GM10248 (cell line): ENCODE results near the gene POLR2A.
"Not testable (repeated sequence)": the region's sequence is repeated elsewhere in the genome, so short reads cannot be mapped to it uniquely, and the experiment has no call there.

Experiments
- CTCF ChIA-PET: fragments of 300-600 bp; sonication (Branson Sonifier 250); formaldehyde crosslinking; extraction: SDS; loops from one replicate; lab custom pipeline; 2021; ENCODE audit warnings: antibody characterized with exemption; lab: Yijun Ruan, JAX
- POLR2A ChIA-PET: fragments of 350-650 bp; sonication (Branson Sonifier 250); formaldehyde crosslinking; extraction: SDS; loops from one replicate; lab custom pipeline; 2020; ENCODE audit warnings: antibody characterized with exemption; lab: Yijun Ruan, JAX
- DNase-seq: peaks from one replicate; pipeline ENCODE4 v3.0.0; 2012; ENCODE audit errors: extremely low spot score
- CTCF ChIP-seq: IDR thresholded peaks from 2 replicates; pipeline ENCODE4 v1.5.1; 2012; ENCODE audit warnings: mild to moderate bottlenecking, low read depth; ENCODE audit errors: extremely low read depth, missing control alignments, control extremely low read depth

Gene POLR2A

GRCh38 chr17:7466318-7466638, 17.9 kb upstream of the POLR2A start:
- ChIA-PET CTCF (interaction anchor here (1.3 to 1.9 kb wide), 3 partner anchors 9 to 19 kb away, joined by 3 to 6 read pairs (median 3); no protein-coding TSS in a partner anchor), POLR2A (interaction anchor here (0.7 to 1.6 kb wide), 3 partner anchors 18 to 77 kb away, joined by 3 to 5 read pairs (median 3); partner anchors contain the start of gene POLR2A)
- no peak for DNase-seq
- no peak for TF ChIP-seq CTCF

GRCh38 chr17:7466639-7467341, 17.4 kb upstream of the POLR2A start:
- no peak for TF ChIP-seq CTCF
- POLR2A ChIA-PET = interaction anchor here (0.5 to 1.6 kb wide), 3 partner anchors 17 to 63 kb away, joined by 3 to 5 read pairs (median 3); partner anchors contain the start of gene POLR2A
- CTCF ChIA-PET = interaction anchor here (1.3 to 1.9 kb wide), 3 partner anchors 9 to 19 kb away, joined by 3 to 6 read pairs (median 3); no protein-coding TSS in a partner anchor
- no peak for DNase-seq

- CTCF ChIA-PET = interaction anchor here (1.4 to 1.9 kb wide), 3 partner anchors 8 to 30 kb away, joined by 3 to 6 read pairs (median 4); no protein-coding TSS in a partner anchor
- TF ChIP-seq CTCF = no peak
- POLR2A ChIA-PET = interaction anchor here (1.6 kb wide), 1 partner anchor 17 kb away, joined by 5 read pairs; the partner anchor contains the start of gene POLR2A
- no peak for DNase-seq
Observed at GRCh38 chr17:7467498-7467897, 16.7 kb upstream of the POLR2A start.

- ChIA-PET CTCF (interaction anchor here (1.5 kb wide), 2 partner anchors 31 to 47 kb away, joined by 3 to 4 read pairs; no protein-coding TSS in a partner anchor), POLR2A (no interaction called here)
- no peak for DNase-seq
- no peak for TF ChIP-seq CTCF
Observed at GRCh38 chr17:7468290-7468689, 15.9 kb upstream of the POLR2A start.

GRCh38 chr17:7468804-7469389, 15.3 kb upstream of the POLR2A start:
- POLR2A ChIA-PET = no interaction called here
- TF ChIP-seq CTCF = no peak
- DNase-seq = no peak
- CTCF ChIA-PET = interaction anchor here (1.5 kb wide), 2 partner anchors 32 to 47 kb away, joined by 3 to 4 read pairs; no protein-coding TSS in a partner anchor

GRCh38 chr17:7469843-7470242, 14.3 kb upstream of the POLR2A start:
- DNase-seq, POLR2A ChIA-PET: not testable (repeated sequence)
- CTCF ChIA-PET = interaction anchor here (1.0 to 1.5 kb wide), 3 partner anchors 11 to 46 kb away, joined by 3 to 4 read pairs (median 3); no protein-coding TSS in a partner anchor

- CTCF ChIA-PET = interaction anchor here (1.0 to 1.8 kb wide), 4 partner anchors 12 to 44 kb away, joined by 3 to 4 read pairs (median 4); no protein-coding TSS in a partner anchor
- DNase-seq, POLR2A ChIA-PET: not testable (repeated sequence)
Observed at GRCh38 chr17:7470457-7470973, 13.7 kb upstream of the POLR2A start.
